GM12878 (cell line): ENCODE measurements around the gene VPS54. TPM values are rescaled to one million over a fixed set of nuclear protein-coding genes. Genes with fewer than 3 reads are reported as not detected.

ENCODE experiments used
- ATAC-seq: fragments of 200-7000 bp; cut with Tn5 transposase; 3 replicates; pipeline ENCODE4 v1.9.1; 2020; ENCODE audit warnings: mild to moderate bottlenecking, moderate library complexity
- BruUV-seq: library from RNA; stranded (reverse); fragments of 400-500 nt; replicated peaks from 2 replicates; lab custom pipeline; 2021; lab: Mats Ljungman, UMichigan
- CTCF ChIA-PET: fragments of 300-600 bp; sonication (Branson Sonifier 250); formaldehyde crosslinking; extraction: SDS; loops from one replicate; lab custom pipeline; 2021; ENCODE audit warnings: inconsistent platforms; lab: Yijun Ruan, JAX
- POLR2A ChIA-PET: fragments of 350-600 bp; formaldehyde crosslinking; extraction: SDS; loops from one replicate; lab custom pipeline; 2021; ENCODE audit warnings: inconsistent platforms; lab: Charles Lee
- RAD21 ChIA-PET: fragments of 300-600 bp; sonication (Branson Sonifier 250); formaldehyde crosslinking; loops from one replicate; lab custom pipeline; 2023; ENCODE audit warnings: antibody characterized with exemption; ENCODE audit not compliant: unreplicated experiment; lab: Charles Lee
- SMC1A ChIA-PET: fragments of 300-600 bp; sonication (Branson Sonifier 250); formaldehyde crosslinking; loops from one replicate; lab custom pipeline; 2023; ENCODE audit not compliant: unreplicated experiment, uncharacterized antibody; lab: Charles Lee
- DNase-seq: peaks from one replicate; pipeline ENCODE4 v3.0.0-alpha.2; 2011; ENCODE audit warnings: low read depth, low spot score
- FAIRE-seq: peaks from 3 replicates; lab custom pipeline; 2011; peaks lifted over from hg19 to GRCh38; lab: Jason Lieb, UNC
- H2AFZ ChIP-seq: 2 replicates; pipeline ENCODE4 v1.6.0; 2011; ENCODE audit warnings: low read depth, low read length, control low read depth; ENCODE audit not compliant: control insufficient read depth
- H3K27ac ChIP-seq: 2 replicates; pipeline ENCODE4 v1.5.1; 2011; ENCODE audit warnings: control low read depth; ENCODE audit not compliant: control insufficient read depth, insufficient read depth
- H3K27me3 ChIP-seq, 2 experiments: replicated peaks in 1 of 2; 2 replicates each; pipeline versions ENCODE4 v1.6.0 to v1.6.1; 2011; ENCODE audit warnings: low read length in 1 of 2; ENCODE audit not compliant: control insufficient read depth in 2 of 2, insufficient read depth in 2 of 2
- H3K36me3 ChIP-seq, 2 experiments: 2 replicates each; pipeline ENCODE4 v1.5.1; 2011; ENCODE audit warnings: low read length in 1 of 2; ENCODE audit not compliant: control insufficient read depth in 2 of 2, insufficient read depth in 2 of 2
- H3K4me1 ChIP-seq: 2 replicates; pipeline ENCODE4 v1.6.1; 2011; ENCODE audit warnings: mild to moderate bottlenecking, low read length, moderate library complexity, mixed read lengths; ENCODE audit not compliant: control insufficient read depth, insufficient read depth
- H3K4me2 ChIP-seq: 2 replicates; pipeline ENCODE4 v1.6.0; 2011; ENCODE audit warnings: control low read depth; ENCODE audit not compliant: control insufficient read depth, insufficient read depth
- H3K4me3 ChIP-seq: fragments of 200-600 bp; sonication (generic); 2 replicates; pipeline ENCODE4 v1.5.1; 2016
- H3K79me2 ChIP-seq: 2 replicates; pipeline ENCODE4 v1.6.0; 2011; ENCODE audit warnings: low read length; ENCODE audit not compliant: control insufficient read depth, insufficient read depth
- H3K9ac ChIP-seq: 2 replicates; pipeline ENCODE4 v1.8.0; 2011; ENCODE audit warnings: low read length, control low read depth, mixed read lengths; ENCODE audit not compliant: control insufficient read depth, insufficient read depth
- H3K9me3 ChIP-seq: replicated peaks from 3 replicates; pipeline ENCODE4 v1.5.1; 2011; ENCODE audit warnings: mild to moderate bottlenecking, low read length; ENCODE audit not compliant: control insufficient read depth, insufficient read depth
- H4K20me1 ChIP-seq: 2 replicates; pipeline ENCODE4 v1.6.0; 2011; ENCODE audit not compliant: control insufficient read depth, insufficient read depth
- EP300 ChIP-seq, 2 experiments: fragments of 150-350 bp in 1 of 2; IDR thresholded peaks; 2 replicates each; pipeline ENCODE4 v1.6.1; 2011 to 2012; ENCODE audit warnings: low read depth in 2 of 2, low read length in 2 of 2, borderline replicate concordance in 1 of 2, improper control_type of control experiment in 1 of 2, inconsistent platforms in 1 of 2; ENCODE audit not compliant: control insufficient read depth in 1 of 2
- ETV6 ChIP-seq, 2 experiments: fragments of 450-650 bp in 1 of 2; IDR thresholded peaks in 1 of 2; conservative IDR thresholded peaks in 1 of 2; 2 replicates each; pipeline ENCODE4 v1.6.1; 2014; ENCODE audit warnings: antibody characterized with exemption in 1 of 2, borderline replicate concordance in 1 of 2, low read depth in 1 of 2, mild to moderate bottlenecking in 1 of 2, moderate library complexity in 1 of 2
- HDGF ChIP-seq: fragments of 450-650 bp; IDR thresholded peaks from 2 replicates; pipeline ENCODE4 v1.6.1; 2016; ENCODE audit warnings: antibody characterized with exemption
- JUND ChIP-seq: IDR thresholded peaks from 2 replicates; pipeline ENCODE4 v1.6.1; 2012; ENCODE audit warnings: low read depth, mild to moderate bottlenecking, low read length, improper control_type of control experiment, moderate library complexity
- POLR2A ChIP-seq: IDR thresholded peaks from 2 replicates; pipeline ENCODE4 v1.6.1; 2011; ENCODE audit warnings: low read depth, mild to moderate bottlenecking, low read length
- RAD51 ChIP-seq: fragments of 450-650 bp; IDR thresholded peaks from 2 replicates; pipeline ENCODE4 v1.6.1; 2016; ENCODE audit warnings: moderate library complexity, mild to moderate bottlenecking, inconsistent platforms
- SMAD5 ChIP-seq: IDR thresholded peaks from 2 replicates; pipeline ENCODE4 v1.6.1; 2016; ENCODE audit warnings: antibody characterized with exemption, low read depth
- ZNF24 ChIP-seq: fragments of 450-650 bp; IDR thresholded peaks from 2 replicates; pipeline ENCODE4 v1.6.1; 2017; ENCODE audit warnings: antibody characterized with exemption, mild to moderate bottlenecking
- ZSCAN29 ChIP-seq: fragments of 450-650 bp; IDR thresholded peaks from 2 replicates; pipeline ENCODE4 v1.6.1; 2017; ENCODE audit warnings: mild to moderate bottlenecking, moderate library complexity
- WGBS: methylation state at CpG from one replicate; pipeline ENCODE4 v1.1.6; 2016; ENCODE audit warnings: low lambda C conversion rate; ENCODE audit not compliant: insufficient replicate concordance, insufficient coverage; ENCODE audit errors: missing lambda C conversion rate; 5-methylcytosine and 5-hydroxymethylcytosine counted together
- in situ Hi-C: fragments of 300-500 bp; cut with MboI; formaldehyde crosslinking; loops from 9 replicates; pipeline ENCODE4 v1.14.3; 2018; ENCODE audit warnings: mixed read lengths
- intact Hi-C: fragments of 100-400 bp; cut with micrococcal nuclease; formaldehyde crosslinking; loops from one replicate; pipeline ENCODE4 v1.14.2; 2022; ENCODE audit not compliant: unreplicated experiment
- polyA plus RNA-seq, 11 experiments: library from polyadenylated mRNA; depleted of rRNA in 4 of 11; unstranded in 6 of 11; stranded (reverse) in 5 of 11; fragments of >200 nt; fragmentation: Nextera tagmentation in 4 of 11; fragmentation: Illumina TruSeq in 1 of 11; extraction: Ambion mirVana in 4 of 11; extraction: Trizol in 1 of 11; gene quantifications; 1 replicate in 1 of 11; 2 replicates in 10 of 11; pipeline versions ENCODE4 v1.2.1 to v1.2.3, GENCODE V29; 2011 to 2016; ENCODE audit warnings: inconsistent platforms in 2 of 11, missing spikeins in 2 of 11, low read depth in 1 of 11
- total RNA-seq, 4 experiments: library from RNA; depleted of rRNA in 3 of 4; stranded (reverse); fragments of >200 nt in 3 of 4; fragmentation: Illumina TruSeq in 1 of 4; extraction: Trizol in 1 of 4; gene quantifications; 2 replicates each; pipeline versions ENCODE4 v1.2.1 to v1.2.3, GENCODE V29; 2013 to 2021

The VPS54 gene
- total and polyA plus RNA-seq, 10 of the 15 experiments (the other 5 are each of a cell fraction or from before 2014, with no cell fraction given): 1.6 to 16.2 (median 9.3) TPM

- H3K9ac ChIP-seq: no peak overlapping the region
- H3K79me2 ChIP-seq: peaks cover 48% of the 10 kb centered on the region
- DNase-seq: no peak
- RAD21 ChIA-PET: interaction anchor here (0.9 to 2.1 kb wide), 4 partner anchors 9 to 312 kb away, joined by 3 to 5 read pairs (median 4); no protein-coding TSS in a partner anchor
- SMC1A ChIA-PET: interaction anchor here (0.8 to 1.4 kb wide), 8 partner anchors 8 to 311 kb away, joined by 3 to 5 read pairs (median 3); no protein-coding TSS in a partner anchor
- in situ Hi-C loops (no loop called here), intact Hi-C loops (no loop called here)
- no peak overlapping the region; the same call in 1 of the 2 replicates for H3K4me3 ChIP-seq
- ATAC-seq: no peak
- BruUV-seq: no TSS peak
- CTCF ChIA-PET: interaction anchor here (0.8 to 2.5 kb wide), 9 partner anchors 9 to 473 kb away, joined by 3 to 7 read pairs (median 4); no protein-coding TSS in a partner anchor
- 98% methylated on average over 5 of the region's 5 CpGs for WGBS
- FAIRE-seq: no peak
- no peak for TF ChIP-seq RAD51
- TF ChIP-seq POLR2A: no peak
- TF ChIP-seq EP300 (IDR thresholded peaks at IDR 0.05; ENCODE audit: borderline replicate concordance in 1 of 2, control insufficient read depth in 1 of 2, low read depth in 2 of 2, low read length in 2 of 2): no peak
- no peak for TF ChIP-seq HDGF
- TF ChIP-seq JUND: no peak
- TF ChIP-seq ZSCAN29: no peak
- no peak for TF ChIP-seq ETV6 (conservative IDR thresholded peaks at IDR 0.05 in 1 of 2, IDR thresholded peaks at IDR 0.05 in 1 of 2; ENCODE audit: borderline replicate concordance in 1 of 2, low read depth in 1 of 2)
- TF ChIP-seq ZNF24: no peak
- TF ChIP-seq SMAD5: no peak
- POLR2A ChIA-PET: no interaction called here
- H3K4me2 ChIP-seq: peak overlapping the region; percentile 15
- no peaks in the 10 kb centered on the region for H3K27me3 ChIP-seq
- no peaks in the 10 kb centered on the region for H3K9me3 ChIP-seq
- H3K27ac ChIP-seq: no peak overlapping the region
- H2AFZ ChIP-seq: no peak overlapping the region
- H3K36me3 ChIP-seq: no peaks in the 10 kb centered on the region
- peaks cover 5% of the 10 kb centered on the region; the same call in 1 of the 2 replicates for H3K4me1 ChIP-seq
- H4K20me1 ChIP-seq: no peaks in the 10 kb centered on the region
These were observed 3.8 kb downstream of the VPS54 start for GRCh38 chr2:64015391-64015790.
